ENCODE measurements around the gene KDM2A.

KDM2A gene

GRCh38 chr11:67082071-67082791 lies 36.8 kb upstream of the KDM2A start:
- no peak for DNase-seq (ENCODE audit: low spot score)
- no peak for TF ChIP-seq CTCF (IDR thresholded peaks at IDR 0.05; ENCODE audit: borderline replicate concordance, control extremely low read depth, extremely low read depth, insufficient read depth, missing control alignments)
- in situ Hi-C loops (cut with MboI; ENCODE audit: low sequenced_read_pairs, unreplicated experiment) = loop anchor here (10.0 kb wide), 1 partner anchor 93 kb away; no protein-coding TSS in a partner anchor

- no peak for TF ChIP-seq CTCF (IDR thresholded peaks at IDR 0.05; ENCODE audit: borderline replicate concordance, control extremely low read depth, extremely low read depth, insufficient read depth, missing control alignments)
- in situ Hi-C loops (cut with MboI; ENCODE audit: low sequenced_read_pairs, unreplicated experiment) = loop anchor here (10.0 kb wide), 1 partner anchor 91 kb away; no protein-coding TSS in a partner anchor
Observed at GRCh38 chr11:67083786-67084366, 35.2 kb upstream of the KDM2A start.

DNA sequence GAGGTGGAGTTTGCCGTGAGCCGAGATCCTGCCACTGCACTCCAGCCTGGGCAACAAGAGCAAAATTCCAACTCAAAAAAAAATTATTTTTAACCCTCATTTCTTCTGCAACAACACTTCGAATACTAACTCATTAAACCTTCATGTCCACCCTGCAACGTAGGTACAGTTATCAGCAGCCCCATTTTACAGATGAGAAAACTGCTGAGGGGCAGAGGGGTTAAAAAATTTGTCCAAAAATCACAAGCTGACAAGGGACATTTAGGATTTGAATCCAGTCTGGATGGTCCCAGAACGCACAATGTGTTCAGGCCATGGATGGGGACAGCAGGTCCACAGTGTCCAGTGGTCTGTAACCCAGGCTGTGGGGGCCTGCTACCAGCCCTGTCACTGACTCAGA lies 33.4 kb upstream of the KDM2A start:
- no peak for DNase-seq (ENCODE audit: low spot score)
- in situ Hi-C loops (cut with MboI; ENCODE audit: low sequenced_read_pairs, unreplicated experiment) = loop anchor here (10.0 kb wide), 1 partner anchor 89 kb away; no protein-coding TSS in a partner anchor
- TF ChIP-seq CTCF (IDR thresholded peaks at IDR 0.05; ENCODE audit: borderline replicate concordance, control extremely low read depth, extremely low read depth, insufficient read depth, missing control alignments) = no peak

More at GRCh38 chr11:67083786-67084366, 35.2 kb upstream of the KDM2A start:
- no peak for DNase-seq (ENCODE audit: low spot score)

DNA sequence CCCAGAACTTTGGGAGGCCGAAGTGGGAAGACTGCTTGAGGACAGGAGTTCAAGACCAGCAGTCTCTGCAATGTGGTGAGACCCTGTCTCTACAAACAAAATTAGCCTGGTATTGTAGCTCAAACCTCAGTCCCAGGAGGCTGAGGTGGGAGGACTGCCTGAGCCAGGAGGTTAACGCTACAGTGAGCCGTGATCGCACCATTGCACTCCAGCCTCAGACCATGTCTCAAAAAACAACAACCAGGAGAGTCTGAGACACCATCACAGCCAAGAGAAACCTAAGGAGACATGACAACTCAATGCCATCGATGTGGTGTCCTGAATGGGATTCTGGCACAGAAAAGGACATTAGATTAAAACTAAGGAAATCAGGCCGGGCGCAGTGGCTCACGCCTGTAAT lies 28.3 kb upstream of the KDM2A start:
- in situ Hi-C loops (cut with MboI; ENCODE audit: low sequenced_read_pairs, unreplicated experiment) = no loop called here
- no peak for TF ChIP-seq CTCF (IDR thresholded peaks at IDR 0.05; ENCODE audit: borderline replicate concordance, control extremely low read depth, extremely low read depth, insufficient read depth, missing control alignments)
- DNase-seq (ENCODE audit: low spot score) = no peak

GRCh38 chr11:67095214-67095507 lies 23.9 kb upstream of the KDM2A start:
- in situ Hi-C loops (cut with MboI; ENCODE audit: low sequenced_read_pairs, unreplicated experiment) = no loop called here
- DNase-seq (ENCODE audit: low spot score) = no peak
- TF ChIP-seq CTCF (IDR thresholded peaks at IDR 0.05; ENCODE audit: borderline replicate concordance, control extremely low read depth, extremely low read depth, insufficient read depth, missing control alignments) = no peak

DNA sequence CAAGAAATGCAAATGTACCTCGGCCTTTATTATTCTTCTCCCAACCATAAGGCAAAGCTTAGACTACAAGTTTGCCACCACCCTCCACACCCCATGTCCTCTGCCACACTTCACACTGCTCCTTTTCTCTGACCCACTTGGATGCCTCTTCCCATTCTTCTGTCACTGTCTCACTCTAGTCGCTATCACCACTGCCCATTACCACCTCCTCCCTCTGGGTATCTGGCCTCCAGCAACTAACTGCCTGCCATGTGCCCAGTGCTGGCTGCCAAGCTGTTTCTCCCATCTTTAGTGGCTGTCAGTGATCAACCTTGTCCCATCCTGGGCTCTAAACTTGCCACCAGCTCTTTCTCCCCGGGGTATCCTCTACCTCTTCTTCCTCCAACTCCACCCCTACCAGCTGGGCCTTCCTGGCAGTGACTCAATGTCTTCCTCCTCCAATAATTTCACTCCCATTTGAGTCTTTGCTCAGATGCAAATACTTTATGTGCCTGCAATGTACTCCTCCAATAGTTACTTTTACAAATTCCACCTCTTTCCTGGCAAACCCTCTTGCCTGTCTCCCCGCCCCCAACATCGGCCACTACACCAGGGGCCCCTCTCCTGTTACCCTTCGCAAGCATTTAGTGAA lies 20.1 kb upstream of the KDM2A start:
- TF ChIP-seq CTCF (IDR thresholded peaks at IDR 0.05; ENCODE audit: borderline replicate concordance, control extremely low read depth, extremely low read depth, insufficient read depth, missing control alignments) = no peak
- in situ Hi-C loops (cut with MboI; ENCODE audit: low sequenced_read_pairs, unreplicated experiment) = no loop called here
- DNase-seq (ENCODE audit: low spot score) = no peak
